OCI-LY7 (cell line): ENCODE results near the gene FRAT2. TPM values are rescaled to one million over a fixed set of nuclear protein-coding genes. Genes with fewer than 3 reads are reported as not detected.

Experiments used
- BruUV-seq: library from RNA; stranded (reverse); fragments of 400-500 nt; replicated peaks from 2 replicates; lab custom pipeline; 2021; lab: Mats Ljungman, UMichigan
- CTCF ChIA-PET: fragments of 300-600 bp; sonication (Branson Sonifier 250); formaldehyde crosslinking; loops from one replicate; lab custom pipeline; 2022; ENCODE audit warnings: antibody characterized with exemption; ENCODE audit not compliant: unreplicated experiment; lab: Charles Lee
- POLR2A ChIA-PET: fragments of 300-600 bp; sonication (Branson Sonifier 250); formaldehyde crosslinking; loops from one replicate; lab custom pipeline; 2022; ENCODE audit warnings: antibody characterized with exemption; lab: Charles Lee
- DNase-seq: peaks from one replicate; pipeline ENCODE4 v3.0.0-alpha.2; 2015; ENCODE audit warnings: low spot score
- H2AFZ ChIP-seq: fragments of 200-600 bp; sonication (generic), shearing (Covaris generic); 2 replicates; pipeline ENCODE4 v1.6.1; 2014; ENCODE audit warnings: mild to moderate bottlenecking, antibody characterized with exemption, low read length, moderate library complexity
- H3K27ac ChIP-seq: fragments of 200-600 bp; sonication (generic); 2 replicates; pipeline ENCODE4 v1.5.1; 2014; ENCODE audit warnings: mixed run types, low read depth, mild to moderate bottlenecking, moderate library complexity, low read length, inconsistent platforms; ENCODE audit not compliant: poor library complexity, severe bottlenecking
- H3K36me3 ChIP-seq: fragments of 200-600 bp; sonication (generic); 2 replicates; pipeline ENCODE4 v1.6.1; 2014; ENCODE audit warnings: mild to moderate bottlenecking, antibody characterized with exemption, low read length, moderate library complexity, mixed read lengths; ENCODE audit not compliant: insufficient read depth
- H3K4me1 ChIP-seq: fragments of 200-600 bp; sonication (generic); 2 replicates; pipeline ENCODE4 v1.5.1; 2014; ENCODE audit warnings: mild to moderate bottlenecking, low read length; ENCODE audit not compliant: insufficient read depth, poor library complexity, severe bottlenecking
- H3K4me2 ChIP-seq: fragments of 200-600 bp; sonication (generic); 2 replicates; pipeline ENCODE4 v1.6.1; 2014; ENCODE audit warnings: mild to moderate bottlenecking, low read length
- H3K4me3 ChIP-seq: fragments of 200-600 bp; sonication (generic); 2 replicates; pipeline ENCODE4 v1.5.1; 2014; ENCODE audit warnings: mild to moderate bottlenecking, low read depth, low read length; ENCODE audit not compliant: poor library complexity, severe bottlenecking
- H3K79me2 ChIP-seq: fragments of 200-600 bp; sonication (generic); 2 replicates; pipeline ENCODE4 v1.6.1; 2016; ENCODE audit warnings: low read depth, mild to moderate bottlenecking, low read length, moderate library complexity, mixed read lengths; ENCODE audit not compliant: insufficient read depth
- H3K9me2 ChIP-seq: fragments of 200-600 bp; sonication (generic); 2 replicates; pipeline ENCODE4 v1.6.1; 2016; ENCODE audit warnings: mild to moderate bottlenecking, low read length, mixed read lengths; ENCODE audit not compliant: insufficient read depth
- H3K9me3 ChIP-seq: fragments of 200-600 bp; sonication (generic); 2 replicates; pipeline ENCODE4 v1.6.1; 2014; ENCODE audit warnings: mild to moderate bottlenecking, mixed run types, low read length, mixed read lengths
- H4K20me1 ChIP-seq: fragments of 200-600 bp; sonication (generic); 2 replicates; pipeline ENCODE4 v1.6.1; 2014; ENCODE audit warnings: mild to moderate bottlenecking, antibody characterized with exemption, low read length, moderate library complexity, mixed read lengths; ENCODE audit not compliant: insufficient read depth
- CTCF ChIP-seq: fragments of 200-600 bp; sonication (generic); conservative IDR thresholded peaks from 2 replicates; pipeline ENCODE4 v1.5.1; 2014; ENCODE audit warnings: mild to moderate bottlenecking, antibody characterized with exemption, low read length, moderate library complexity, mixed read lengths
- EZH2phosphoT487 ChIP-seq: fragments of 200-600 bp; sonication (generic); IDR thresholded peaks from 2 replicates; pipeline ENCODE4 v1.6.1; 2018; ENCODE audit warnings: low read depth, borderline replicate concordance, mild to moderate bottlenecking, mixed run types, antibody characterized with exemption, low read length, moderate library complexity, mixed read lengths
- intact Hi-C: fragments of 100-400 bp; cut with micrococcal nuclease; formaldehyde crosslinking; loops from one replicate; pipeline ENCODE4 v1.10.0; 2022; ENCODE audit not compliant: unreplicated experiment
- total RNA-seq, 2 experiments: library from RNA; depleted of rRNA in 1 of 2; stranded (reverse); fragments of >200 nt in 1 of 2; shearing (Covaris generic) in 1 of 2; gene quantifications; 2 replicates each; pipeline ENCODE4 v1.2.3, GENCODE V29; 2014 to 2022

The FRAT2 gene
- total RNA-seq, 2 experiments from 2014 or later, result 9.3 to 18.4 TPM

GRCh38 chr10:97356918-97357317, 22.4 kb upstream of the FRAT2 start:
- H3K4me2 ChIP-seq, result no peak overlapping the region
- BruUV-seq, result TSS peak; percentile 81
- no peak overlapping the region for H2AFZ ChIP-seq
- intact Hi-C loops, result no loop called here
- H3K79me2 ChIP-seq, result no peaks in the 10 kb centered on the region
- no peaks in the 10 kb centered on the region for H3K9me3 ChIP-seq
- no peaks in the 10 kb centered on the region for H3K9me2 ChIP-seq
- DNase-seq, result no peak
- peaks cover 38% of the 10 kb centered on the region for H3K36me3 ChIP-seq
- ChIA-PET CTCF (no interaction called here), POLR2A (interaction anchor here (1.3 kb wide), 1 partner anchor 24 kb away, joined by 3 read pairs; no protein-coding TSS in a partner anchor)
- TF ChIP-seq EZH2phosphoT487, result no peak
- TF ChIP-seq CTCF, result no peak
- no peak overlapping the region for H3K4me3 ChIP-seq
- H3K4me1 ChIP-seq, result peaks cover 8% of the 10 kb centered on the region
- no peaks in the 10 kb centered on the region for H4K20me1 ChIP-seq
- H3K27ac ChIP-seq, result no peak overlapping the region

- Histone ChIP-seq H3K4me1 (peaks cover 8% of the 10 kb centered on the region), H3K4me3 (no peak overlapping the region), H3K9me3 (no peaks in the 10 kb centered on the region), H3K79me2 (no peaks in the 10 kb centered on the region), H3K9me2 (no peaks in the 10 kb centered on the region), H3K4me2 (no peak overlapping the region), H3K27ac (peak overlapping the region; percentile 24), H3K36me3 (peaks cover 38% of the 10 kb centered on the region), H2AFZ (no peak overlapping the region), H4K20me1 (no peaks in the 10 kb centered on the region)
- intact Hi-C loops, result no loop called here
- ChIA-PET POLR2A (interaction anchor here (0.6 to 1.3 kb wide), 2 partner anchors 23 to 74 kb away, joined by 3 to 5 read pairs; no protein-coding TSS in a partner anchor), CTCF (no interaction called here)
- no peak for TF ChIP-seq EZH2phosphoT487
- peak; percentile 53 for DNase-seq
- BruUV-seq, result no TSS peak
These were observed 21.9 kb upstream of the FRAT2 start for GRCh38 chr10:97356318-97356914.

- CTCF ChIA-PET, result no interaction called here
- POLR2A ChIA-PET, result no interaction called here
These were observed 21.0 kb upstream of the FRAT2 start for GRCh38 chr10:97355571-97355975.

More at GRCh38 chr10:97355571-97355975, 21.0 kb upstream of the FRAT2 start:
- no peaks in the 10 kb centered on the region for H3K9me2 ChIP-seq
- no peaks in the 10 kb centered on the region for H3K9me3 ChIP-seq
- H3K79me2 ChIP-seq, result no peaks in the 10 kb centered on the region
- H3K4me2 ChIP-seq, result no peak overlapping the region
- peaks cover 8% of the 10 kb centered on the region for H3K4me1 ChIP-seq
- DNase-seq, result no peak
- peaks cover 38% of the 10 kb centered on the region for H3K36me3 ChIP-seq
- TF ChIP-seq CTCF (peak; percentile 47), EZH2phosphoT487 (no peak)
- no TSS peak for BruUV-seq
- no peak overlapping the region for H3K27ac ChIP-seq
- H3K4me3 ChIP-seq, result no peak overlapping the region
- H4K20me1 ChIP-seq, result no peaks in the 10 kb centered on the region
- no peak overlapping the region for H2AFZ ChIP-seq
- intact Hi-C loops, result no loop called here
